GF-D8 (cell line): ENCODE results near the gene CIDEA.

Experiments
- DNase-seq: peaks from one replicate; lab custom pipeline; 2025; lab: John Stamatoyannopoulos, UW

The CIDEA gene

DNA sequence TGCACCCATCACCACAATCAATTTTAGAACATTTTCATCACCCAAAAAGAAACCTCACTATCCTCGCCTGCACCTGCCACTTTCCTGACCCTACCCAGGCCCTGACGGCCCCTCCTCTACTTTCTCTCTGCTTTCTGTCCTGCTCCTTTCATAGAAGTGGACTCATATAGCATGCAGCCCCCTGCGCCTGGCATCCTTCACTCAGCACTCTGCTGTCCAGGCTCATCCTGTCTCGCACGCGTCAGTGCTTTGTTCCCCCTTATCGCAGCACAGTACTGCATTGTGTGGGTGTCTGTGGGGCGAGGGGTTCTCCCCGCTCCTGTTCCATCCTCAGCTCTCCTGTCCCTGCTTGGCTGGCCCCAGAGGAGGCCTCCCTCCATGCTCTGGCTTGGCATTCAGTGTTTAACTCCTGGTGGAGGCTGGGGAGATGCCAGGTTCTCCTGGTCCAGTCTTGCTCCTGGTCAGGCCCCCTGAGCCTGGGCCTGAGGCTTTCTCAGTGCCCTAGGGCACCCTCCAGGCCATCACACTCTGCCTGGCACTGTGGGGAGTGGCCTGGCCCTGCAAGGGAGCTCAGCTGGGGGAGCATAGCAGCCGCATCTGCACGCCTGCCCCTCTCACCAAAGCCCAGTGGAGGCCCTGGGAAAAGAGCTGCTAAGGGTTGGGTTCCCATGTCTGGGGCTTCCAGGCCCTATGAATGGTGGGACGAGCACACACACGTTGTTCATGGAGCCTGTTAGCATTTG, 47.3 kb downstream of the CIDEA start:
- DNase-seq: no peak

DNA sequence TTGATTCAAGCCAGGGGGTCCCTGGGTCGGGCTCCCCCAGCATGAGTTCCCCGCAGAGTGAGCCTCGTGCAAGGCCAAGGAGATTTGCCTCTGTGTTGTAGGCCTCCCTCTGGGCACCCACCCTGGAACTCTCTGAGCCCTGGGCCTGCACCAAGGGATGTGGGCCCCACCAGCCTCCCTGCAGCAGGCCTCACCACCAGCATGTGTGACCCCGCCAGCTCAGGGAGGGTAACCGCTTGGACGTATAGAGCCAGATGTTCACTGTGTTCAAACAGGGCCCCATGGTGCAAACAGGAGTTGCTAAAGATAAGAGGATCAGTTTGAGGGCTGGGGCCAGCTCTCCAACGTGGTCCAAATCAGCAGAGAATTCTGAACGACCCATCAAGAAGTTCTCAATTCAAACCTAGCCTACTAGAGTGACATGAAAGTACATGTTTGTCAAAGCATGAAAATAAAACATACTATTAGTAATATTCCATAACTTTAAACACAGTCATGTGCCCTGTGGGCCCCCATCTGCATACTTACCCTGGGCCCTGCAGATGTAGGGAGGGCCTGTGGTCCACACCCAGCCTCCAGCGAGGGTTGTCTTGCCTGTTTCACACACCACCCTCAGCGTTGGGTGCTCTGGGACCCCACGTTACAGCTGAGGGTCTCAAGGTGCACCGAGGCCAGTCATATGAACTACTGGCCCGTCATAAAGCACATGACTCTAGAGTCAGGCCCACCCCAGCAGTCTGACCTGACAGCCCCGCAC, 48.4 kb downstream of the CIDEA start:
- DNase-seq: no peak

DNA sequence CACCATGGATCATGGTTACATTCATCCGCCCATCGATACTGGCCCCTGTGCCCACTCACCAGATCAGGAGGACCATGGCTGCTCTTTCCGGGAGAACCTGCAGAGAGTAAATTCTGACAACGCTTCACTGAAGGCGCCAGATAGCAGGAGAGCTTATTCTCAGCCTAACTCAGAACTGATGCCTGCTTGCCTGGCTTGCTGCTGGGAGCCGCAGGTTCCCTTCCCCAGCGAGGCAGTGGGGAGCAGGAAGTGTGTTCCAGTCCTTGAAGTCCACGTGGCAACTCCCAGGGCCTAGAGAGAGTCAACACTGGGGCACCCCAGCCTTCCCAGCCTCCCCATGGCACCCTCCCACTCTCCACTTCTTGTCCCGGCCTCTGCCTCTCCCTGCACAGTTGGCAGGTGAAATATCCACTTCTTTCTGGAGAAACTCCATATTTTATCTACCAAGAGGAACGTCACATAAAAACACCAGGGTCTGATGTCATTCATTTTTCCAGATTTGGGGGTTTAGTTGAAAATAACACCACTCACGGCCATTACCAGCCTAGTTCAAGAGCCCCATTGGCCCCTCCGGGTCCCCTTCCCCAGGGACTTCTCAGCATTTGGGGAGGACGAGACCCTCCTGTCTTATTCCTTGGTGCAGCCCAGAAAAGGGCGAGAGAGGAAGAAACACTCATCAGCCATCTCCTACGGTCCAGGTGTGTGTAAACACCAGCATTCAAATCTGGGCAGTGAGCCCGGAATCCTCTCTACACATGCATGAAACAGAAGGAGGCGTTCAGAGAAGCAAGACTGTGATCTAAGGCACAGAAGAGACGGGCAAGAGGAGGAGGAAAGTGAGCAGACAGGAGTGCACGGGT, 50.4 kb downstream of the CIDEA start:
- DNase-seq: no peak

DNA sequence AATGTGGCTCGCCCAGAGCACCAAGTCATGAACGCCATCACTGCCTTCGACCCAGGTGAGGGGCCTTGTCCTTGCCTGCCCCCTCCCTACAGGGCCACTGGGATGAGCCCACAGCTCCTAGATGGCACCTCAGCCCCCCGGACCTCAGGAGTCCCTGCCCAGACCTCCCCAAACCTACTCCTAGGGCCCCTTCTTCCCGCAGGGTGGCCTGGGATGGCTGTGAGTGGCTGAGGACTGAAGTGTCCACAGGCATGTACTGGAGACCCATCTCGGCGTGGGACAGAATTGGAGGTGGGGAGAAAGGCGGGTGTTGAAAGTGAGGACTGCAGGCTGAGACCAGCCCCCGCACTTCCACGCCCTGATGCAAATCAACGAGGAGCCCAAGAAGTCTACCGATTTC, 51.0 kb downstream of the CIDEA start:
- DNase-seq: no peak

DNA sequence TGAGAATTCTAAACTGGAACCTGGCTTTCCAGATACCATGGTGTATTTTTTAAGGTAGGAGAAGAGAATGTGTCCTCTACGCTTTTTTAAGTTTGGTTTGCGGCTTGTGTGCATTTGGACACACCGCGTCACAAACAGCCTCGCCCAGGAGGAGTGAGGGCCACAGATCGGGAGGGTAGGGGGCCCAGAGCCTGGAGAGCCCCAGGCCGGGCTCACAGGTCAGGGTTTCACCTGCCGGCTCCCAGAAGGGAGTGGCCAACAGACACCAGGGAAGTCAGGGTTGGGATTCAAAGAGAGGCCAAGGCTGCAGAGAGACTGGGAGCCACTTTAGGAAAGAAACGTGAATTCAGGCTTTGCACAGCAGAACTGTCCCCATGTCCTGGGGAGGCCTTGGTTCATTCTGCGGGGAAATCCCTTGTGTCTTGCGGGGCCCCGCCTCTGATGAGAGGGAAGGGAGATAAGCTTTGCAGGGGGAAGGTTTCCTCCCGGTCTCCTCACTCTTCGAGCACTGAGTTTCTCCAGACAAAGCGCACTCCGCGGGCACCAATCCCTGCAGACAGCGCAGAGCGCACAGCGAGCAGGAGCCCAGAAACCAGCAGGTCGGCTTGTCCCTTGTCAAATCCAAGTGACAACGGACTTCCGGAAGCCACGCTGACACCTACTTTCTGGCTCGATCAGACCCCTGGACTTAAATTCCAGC, 51.9 kb downstream of the CIDEA start:
- no peak for DNase-seq

DNA sequence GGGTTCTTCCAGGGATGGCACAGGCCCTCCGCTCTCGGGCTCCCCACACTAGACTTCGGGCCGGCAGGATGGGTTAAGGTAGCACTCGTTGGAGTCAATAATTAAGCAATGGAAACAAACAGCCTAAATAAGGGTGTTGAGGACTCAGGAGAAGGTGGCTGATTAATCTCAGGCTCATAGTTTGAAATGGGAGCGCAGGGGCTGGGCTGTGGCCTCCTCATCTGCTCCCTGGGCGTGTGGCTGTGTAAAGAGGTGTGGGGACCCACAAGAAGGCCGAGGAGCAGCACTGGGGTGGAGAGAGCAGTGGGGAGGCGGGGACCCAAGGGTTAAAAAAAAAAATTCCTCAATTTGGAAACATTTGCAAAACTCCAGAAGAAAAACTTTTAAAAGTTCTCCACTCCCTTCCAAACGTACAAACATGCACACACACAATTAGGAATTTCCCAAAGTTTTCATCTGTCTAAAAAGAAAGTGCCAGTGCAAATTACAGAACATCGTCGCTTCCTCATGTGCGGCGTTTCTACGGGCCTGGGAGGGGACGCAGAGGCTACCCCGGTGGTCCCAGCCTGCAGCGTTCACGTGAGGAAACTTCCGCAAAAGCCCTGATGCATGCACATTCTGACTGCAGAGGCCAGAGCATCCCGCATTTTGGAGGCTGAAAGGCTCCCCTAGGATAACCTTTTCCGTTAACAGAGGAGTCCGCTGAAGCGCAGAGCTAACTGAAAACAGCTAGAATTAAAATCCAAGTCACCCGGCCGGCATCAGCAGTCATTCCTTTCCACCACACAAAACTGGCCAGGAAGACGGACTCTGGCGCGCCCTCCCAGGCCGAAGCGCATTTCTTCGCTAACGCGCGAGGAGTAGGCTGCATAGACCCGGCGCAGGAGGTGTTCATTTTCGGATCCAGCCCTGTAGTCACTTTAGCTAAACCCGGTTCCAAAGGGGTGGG, 52.9 kb downstream of the CIDEA start:
- DNase-seq: no peak

DNA sequence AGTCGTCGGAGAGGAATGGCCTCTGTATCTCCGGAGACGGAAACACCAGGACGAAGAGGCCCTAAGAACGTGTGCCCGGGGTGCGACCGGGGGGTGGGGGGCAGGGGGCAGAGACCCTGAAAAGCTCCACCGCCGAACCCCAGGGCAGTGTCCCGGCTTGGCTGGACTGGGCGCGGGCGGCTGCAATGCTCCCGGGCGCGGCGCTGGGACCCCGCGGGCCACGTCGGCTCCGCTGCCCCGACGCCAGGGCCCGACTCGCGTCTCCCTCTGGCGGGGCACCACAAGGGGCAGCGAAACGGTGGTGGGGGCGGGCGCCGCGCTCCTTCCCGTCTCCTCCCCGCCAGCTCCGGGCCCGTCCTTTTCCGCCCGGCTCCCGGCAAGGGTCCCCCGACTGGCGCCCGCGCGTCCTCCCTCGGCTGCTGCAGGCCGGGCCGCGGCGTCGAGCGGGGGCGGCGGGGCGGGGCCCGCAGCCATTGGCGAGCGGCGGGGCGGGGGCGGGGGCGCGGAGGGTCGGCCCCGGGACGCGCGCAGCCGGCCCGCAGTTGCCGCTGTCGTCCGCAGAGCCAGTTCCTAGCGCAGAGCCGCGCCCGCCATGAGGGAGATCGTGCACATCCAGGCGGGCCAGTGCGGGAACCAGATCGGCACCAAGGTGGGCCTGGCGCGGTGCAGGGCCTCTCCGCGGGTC, 53.7 kb downstream of the CIDEA start, which contains the start of gene TUBB6:
Gene TUBB6, plus strand, starts transcription at position 541 of the 685 bp plus-strand sequence. Its CDS starts 52 bp downstream, at position 593.
- DNase-seq: no peak

DNA sequence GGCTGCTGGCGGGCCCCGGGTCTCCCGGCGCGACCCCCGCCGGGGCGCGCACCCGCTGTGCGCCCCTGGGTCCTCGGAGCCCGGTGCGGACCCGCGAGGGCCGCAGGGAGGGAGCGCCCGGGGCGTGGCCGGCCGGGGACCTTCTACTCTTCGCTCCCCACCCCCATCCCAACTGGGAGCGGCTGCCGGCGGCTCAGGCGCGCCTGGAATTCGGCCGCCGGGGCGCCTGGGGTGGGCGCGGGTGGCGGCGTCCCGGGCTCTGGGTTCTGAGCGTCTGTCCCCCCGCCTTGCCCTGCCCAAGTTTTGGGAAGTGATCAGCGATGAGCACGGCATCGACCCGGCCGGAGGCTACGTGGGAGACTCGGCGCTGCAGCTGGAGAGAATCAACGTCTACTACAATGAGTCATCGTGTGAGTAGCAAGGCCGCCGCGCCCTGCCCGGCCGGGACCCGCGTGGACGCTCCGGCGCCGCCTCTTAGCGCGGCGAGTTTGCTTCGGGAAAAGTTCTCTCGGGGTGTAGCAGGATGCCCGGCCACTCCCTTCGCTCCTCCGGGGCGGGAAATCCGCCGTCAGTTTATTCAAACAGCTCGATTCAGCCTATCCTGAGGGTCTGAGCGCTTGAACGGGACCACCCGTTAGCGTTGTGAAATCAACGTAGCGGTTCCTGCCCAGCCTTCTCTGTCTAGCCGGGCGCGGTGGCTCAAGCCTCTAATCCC, 54.4 kb downstream of the CIDEA start:
- DNase-seq: no peak

DNA sequence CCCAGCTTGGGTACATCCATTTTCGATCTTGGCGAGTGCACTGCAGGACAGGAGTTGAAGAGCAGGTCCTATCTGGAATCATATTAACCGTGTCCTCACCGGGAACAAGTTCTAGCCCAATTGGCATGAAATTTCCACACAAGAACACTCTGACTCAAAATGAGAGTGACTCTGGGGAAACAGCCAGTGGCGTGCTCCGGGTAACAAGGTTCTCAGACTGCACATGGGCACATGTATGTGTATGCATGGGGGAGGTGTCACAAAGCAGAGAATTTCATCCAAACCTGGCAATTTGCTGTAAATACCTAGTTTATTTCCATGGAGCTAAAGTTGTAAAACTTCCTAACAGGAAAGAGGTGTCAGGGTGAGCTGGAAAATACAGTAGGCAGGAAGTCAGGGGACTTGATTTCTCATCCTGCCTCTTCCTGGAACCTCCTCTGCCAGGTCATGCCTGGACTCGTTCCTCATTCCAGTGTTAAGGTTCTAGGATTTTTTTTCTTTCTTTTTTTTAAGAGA, 55.6 kb downstream of the CIDEA start:
- DNase-seq: no peak

DNA sequence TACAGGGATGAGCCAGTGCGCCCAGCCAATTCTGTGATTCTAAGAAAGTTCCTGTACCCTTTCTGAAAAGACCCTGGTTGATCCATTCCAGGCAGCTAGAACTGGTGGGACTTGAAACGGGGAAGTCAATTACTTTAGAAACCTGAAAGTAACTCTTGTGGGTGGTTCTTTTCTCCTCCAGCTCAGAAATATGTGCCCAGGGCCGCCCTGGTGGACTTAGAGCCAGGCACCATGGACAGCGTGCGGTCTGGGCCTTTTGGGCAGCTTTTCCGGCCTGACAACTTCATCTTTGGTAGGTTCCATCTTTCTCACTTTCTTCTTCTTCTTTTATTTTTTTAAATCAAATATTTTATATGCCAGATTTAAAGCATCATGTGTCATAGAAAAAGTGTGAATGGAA, 56.6 kb downstream of the CIDEA start:
- DNase-seq: no peak

DNA sequence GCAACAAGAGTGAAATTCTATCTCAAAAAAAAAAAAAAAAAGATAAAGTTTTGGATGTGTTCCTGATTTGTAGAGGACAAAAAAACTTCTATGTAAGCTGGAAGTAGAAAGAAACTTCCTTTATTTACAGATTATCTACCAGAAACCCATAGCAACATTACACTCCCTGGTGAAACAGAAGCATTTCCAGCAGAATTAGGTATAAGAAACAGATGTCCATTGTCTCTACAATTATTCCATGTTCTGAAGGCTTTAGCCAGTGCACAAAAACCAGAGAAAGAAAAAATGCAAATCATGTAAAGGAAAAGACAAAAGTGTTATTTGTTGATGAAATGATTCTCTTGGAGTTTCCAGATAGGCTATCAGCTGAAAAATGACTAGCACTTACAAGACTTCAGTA, 58.8 kb downstream of the CIDEA start:
- DNase-seq: no peak

DNA sequence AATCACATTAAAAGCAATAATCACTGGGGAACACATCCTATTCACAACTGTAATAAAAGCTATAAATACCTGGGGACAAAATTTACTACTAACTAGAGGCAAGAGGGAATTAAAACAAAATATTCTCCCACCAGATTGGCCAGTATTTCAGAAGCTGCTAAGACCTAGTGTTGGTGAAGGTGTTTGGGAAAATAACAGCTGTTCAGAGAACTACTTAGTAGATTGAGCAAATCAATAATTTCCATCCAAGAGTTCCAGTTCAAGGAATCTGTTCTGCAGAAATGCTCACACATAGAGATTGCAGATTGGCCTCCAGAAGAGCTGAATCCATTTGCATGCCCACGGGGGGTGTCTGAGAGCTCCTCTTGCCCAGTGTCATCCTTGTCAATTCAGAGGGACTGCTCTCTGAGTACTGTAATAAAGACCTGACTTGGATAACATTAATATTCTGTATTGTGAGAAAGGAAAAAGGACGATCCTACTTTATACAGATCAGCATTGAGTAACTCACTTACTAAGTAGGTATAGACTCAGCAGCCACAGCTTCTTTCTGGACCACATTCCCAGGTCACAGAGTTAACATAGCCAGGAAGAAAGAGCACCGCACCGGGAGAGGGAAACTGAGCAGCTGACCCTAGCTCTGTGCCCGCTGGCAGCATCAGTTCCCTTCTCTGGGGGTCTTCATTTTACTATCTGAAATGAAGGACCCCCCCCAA, 59.5 kb downstream of the CIDEA start:
- DNase-seq: no peak

DNA sequence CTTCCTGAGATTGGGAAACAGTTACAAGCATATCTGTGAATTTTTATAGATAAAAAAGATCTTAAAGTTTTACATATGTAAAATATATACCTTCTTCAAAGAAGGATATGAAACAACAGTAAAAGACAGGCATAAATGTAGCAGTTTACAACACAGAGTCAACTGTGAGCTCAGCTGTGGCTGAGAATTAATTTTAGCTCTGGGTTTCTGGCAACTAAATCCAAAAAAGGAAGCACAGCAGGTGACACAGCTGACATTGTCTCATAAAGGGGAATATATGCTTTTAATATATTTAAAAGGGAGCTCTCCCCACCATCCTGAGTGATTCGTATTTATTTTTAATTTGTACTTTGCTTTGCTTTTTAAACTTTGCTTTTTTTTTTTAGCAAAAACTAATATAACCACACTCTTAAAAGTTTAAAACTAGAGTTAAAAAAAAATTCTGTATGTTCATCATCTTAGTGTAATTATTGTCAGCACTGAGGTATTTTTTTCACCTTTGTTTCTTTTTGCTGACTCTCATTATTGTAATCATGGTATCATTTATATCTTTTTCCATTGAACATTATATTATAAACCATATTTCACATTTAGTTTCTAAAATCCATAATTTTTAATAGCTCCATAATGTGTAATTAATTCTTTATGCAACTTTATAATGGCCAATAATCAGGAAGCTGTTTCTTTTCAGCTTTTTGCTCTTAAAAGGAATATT, 60.6 kb downstream of the CIDEA start:
- no peak for DNase-seq

DNA sequence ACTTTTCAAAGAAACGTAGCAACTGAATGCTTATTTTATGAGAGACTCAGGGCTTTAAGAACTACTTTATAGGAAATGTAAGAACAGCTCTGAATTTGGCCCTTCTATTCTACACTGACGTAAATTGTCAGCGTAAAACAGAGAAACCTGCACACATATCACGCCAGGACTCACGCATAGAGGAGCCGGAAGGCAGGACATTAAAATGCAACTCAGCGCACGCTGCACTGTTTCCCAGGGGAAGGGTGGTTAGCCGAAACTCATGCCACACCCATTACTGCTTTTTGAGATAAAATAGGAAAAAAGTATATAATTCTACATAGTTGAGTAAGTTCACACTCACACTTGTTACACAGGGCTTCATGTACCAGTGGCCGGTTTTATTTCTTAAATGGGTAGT, 61.3 kb downstream of the CIDEA start:
- DNase-seq: no peak

DNA sequence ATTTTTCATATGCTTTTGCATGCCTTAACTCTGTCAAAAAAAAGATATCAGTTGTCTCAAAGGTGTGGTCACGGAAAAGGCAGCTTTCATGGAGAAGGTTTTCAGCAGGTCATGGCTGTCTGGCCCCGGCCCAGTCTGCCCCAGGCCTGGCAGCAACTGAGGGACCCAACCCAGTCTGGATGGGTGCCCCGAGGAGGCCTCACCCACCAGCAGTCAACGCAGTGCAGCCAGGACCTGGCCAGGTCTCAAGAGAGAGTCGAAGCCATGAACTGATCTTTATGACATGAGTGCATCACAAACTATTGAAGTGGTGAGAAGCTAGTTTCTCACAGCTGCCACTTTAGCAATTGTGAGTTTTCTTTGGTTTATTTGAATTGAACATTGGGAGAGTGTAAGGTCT, 61.8 kb downstream of the CIDEA start:
- DNase-seq: no peak

DNA sequence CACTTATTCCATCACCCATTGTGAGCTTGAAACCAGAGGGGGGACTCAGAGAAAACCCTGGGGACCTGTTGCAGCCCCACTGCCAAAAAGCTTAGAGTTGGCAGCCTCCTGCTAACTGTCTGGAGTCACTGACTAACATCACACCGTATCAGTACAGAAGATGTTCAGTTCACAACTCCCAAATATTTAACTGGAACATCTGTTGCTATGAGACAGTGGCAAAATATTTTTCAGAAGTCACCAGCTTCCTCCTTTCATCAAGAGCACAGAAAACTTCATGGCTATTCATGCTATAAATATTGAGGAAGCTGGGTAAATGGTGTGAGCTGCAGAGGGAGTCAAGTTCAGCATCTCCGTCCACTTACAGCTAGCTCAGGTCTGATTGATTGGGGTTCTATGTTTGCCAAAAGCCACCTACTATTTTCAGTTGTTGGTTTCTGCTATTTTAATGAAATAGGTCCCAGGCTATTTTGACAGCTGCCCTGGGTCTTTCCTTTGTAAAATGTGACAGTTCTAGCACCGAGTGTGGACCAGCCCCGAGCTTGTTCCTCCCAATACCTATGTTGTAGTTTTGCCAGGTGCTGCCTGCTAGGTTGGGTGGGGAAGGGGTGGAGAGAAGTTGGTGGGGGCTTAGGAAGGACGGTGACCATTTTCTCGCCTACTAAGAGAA, 63.6 kb downstream of the CIDEA start:
- peak; percentile 50 for DNase-seq

DNA sequence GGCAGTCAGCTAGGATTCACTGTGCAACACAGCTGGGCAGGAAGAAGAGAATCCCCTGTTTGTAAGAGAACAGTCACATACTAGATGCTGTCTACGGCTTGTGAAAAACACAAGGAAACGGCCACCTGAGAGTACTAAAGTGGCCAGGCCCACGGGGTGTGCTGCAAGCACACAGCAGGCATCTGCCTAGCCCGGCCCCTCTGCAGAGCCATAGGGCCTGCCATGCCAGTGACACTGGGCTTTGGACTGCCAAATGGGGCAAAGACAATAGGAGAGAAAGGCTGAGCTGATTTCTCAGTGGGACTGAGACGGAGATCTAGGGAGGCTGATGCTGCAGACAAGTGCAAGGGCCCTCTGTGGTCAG, 64.2 kb downstream of the CIDEA start:
- DNase-seq: no peak

DNA sequence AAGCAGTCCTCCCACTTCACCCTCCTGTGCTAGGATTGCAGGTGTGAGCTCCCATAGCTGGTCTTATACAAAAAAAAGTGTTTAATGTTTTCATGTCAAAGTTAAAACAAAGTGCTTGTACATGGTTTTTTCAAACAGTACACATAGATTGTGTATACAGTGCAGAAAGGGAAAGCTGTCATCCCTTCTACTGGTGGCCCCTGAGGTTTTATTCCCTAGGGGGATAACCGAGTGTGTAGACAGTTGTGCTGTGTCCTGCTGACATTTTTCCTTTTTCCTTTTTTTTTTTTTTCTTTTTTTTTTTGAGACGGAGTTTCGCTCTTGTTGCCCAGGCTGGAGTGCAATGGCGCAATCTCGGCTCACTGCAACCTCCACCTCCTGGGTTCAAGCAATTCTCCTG, 64.7 kb downstream of the CIDEA start:
- DNase-seq: no peak
